Measurements from ENCODE around the gene RPL34.

Gene RPL34

DNA sequence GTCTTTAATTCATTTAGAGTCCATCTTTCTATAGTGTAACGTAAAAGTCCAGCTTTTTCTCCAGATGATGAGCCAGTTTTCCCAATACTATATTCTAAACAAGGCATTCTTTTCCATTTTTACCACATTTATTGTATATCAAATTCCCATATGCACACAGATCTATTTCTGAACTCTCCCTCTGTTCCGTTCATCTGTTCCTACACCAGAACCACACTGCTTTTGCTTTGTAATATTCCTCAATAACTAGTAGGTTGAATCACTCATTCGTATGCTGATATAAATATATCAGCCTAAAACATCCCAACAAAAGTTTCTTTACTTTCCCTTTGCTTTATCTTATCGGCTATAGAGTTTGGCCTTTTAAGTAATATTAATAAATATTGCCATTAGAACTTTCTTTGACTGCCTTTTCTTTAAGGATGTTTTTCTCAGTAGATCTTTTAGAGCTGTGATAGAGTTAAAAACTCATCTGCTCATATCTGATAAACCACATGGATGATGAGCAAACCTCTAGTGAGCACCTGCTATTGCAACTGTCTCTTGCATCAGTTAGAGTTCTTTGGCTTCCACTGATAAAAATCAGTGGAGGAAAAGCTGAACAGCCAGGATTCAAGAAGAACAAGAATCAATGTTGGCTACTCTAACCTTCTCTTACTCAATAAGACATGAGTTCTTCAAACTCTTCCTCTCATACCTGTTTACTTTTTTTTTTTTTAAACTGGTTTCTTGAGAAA, 13.1 kb upstream of the RPL34 start:
- H3K4me3 Mint-ChIP-seq, result no peak overlapping the region
- H3K36me3 Mint-ChIP-seq (ENCODE audit: low read depth), result no peaks in the 10 kb centered on the region
- no peaks in the 10 kb centered on the region for H3K27me3 Mint-ChIP-seq
- H3K4me1 Mint-ChIP-seq (ENCODE audit: low read depth), result no peaks in the 10 kb centered on the region
- intact Hi-C loops (cut with micrococcal nuclease), result no loop called here
- H3K27ac Mint-ChIP-seq, result no peak overlapping the region
- H3K9me3 Mint-ChIP-seq, result no peaks in the 10 kb centered on the region

- Mint-ChIP-seq H3K4me3 (no peak overlapping the region), H3K9me3 (peaks cover 8% of the 10 kb centered on the region), H3K27me3 (no peaks in the 10 kb centered on the region), H3K36me3 (ENCODE audit: low read depth) (peaks cover 5% of the 10 kb centered on the region), H3K27ac (no peak overlapping the region), H3K4me1 (ENCODE audit: low read depth) (no peaks in the 10 kb centered on the region)
- intact Hi-C loops (cut with micrococcal nuclease), result no loop called here
Measured at GRCh38 chr4:108611365-108611764, 9.0 kb upstream of the RPL34 start.

GRCh38 chr4:108612365-108612764, 8.0 kb upstream of the RPL34 start:
- Mint-ChIP-seq H3K9me3 (peaks cover 8% of the 10 kb centered on the region), H3K27me3 (no peaks in the 10 kb centered on the region), H3K4me3 (no peak overlapping the region), H3K27ac (no peak overlapping the region), H3K4me1 (ENCODE audit: low read depth) (no peaks in the 10 kb centered on the region), H3K36me3 (ENCODE audit: low read depth) (peaks cover 5% of the 10 kb centered on the region)
- intact Hi-C loops (cut with micrococcal nuclease), result no loop called here

- Mint-ChIP-seq H3K27me3 (no peaks in the 10 kb centered on the region), H3K4me3 (peak overlapping the region; percentile 91), H3K36me3 (ENCODE audit: low read depth) (peaks cover 38% of the 10 kb centered on the region), H3K27ac (peak overlapping the region; percentile 95), H3K9me3 (peaks cover 8% of the 10 kb centered on the region), H3K4me1 (ENCODE audit: low read depth) (peaks cover 39% of the 10 kb centered on the region)
- intact Hi-C loops (cut with micrococcal nuclease), result loop anchor here (1.0 to 10.0 kb wide), 2 partner anchors 31 to 1195 kb away; partner anchors contain the start of genes GAR1 and OSTC
Measured at GRCh38 chr4:108619372-108620100, 840 bp upstream of the RPL34 start.

- H3K36me3 Mint-ChIP-seq (ENCODE audit: low read depth), result peaks cover 50% of the 10 kb centered on the region
Measured at GRCh38 chr4:108620933-108621905, 843 bp downstream of the RPL34 start.

DNA sequence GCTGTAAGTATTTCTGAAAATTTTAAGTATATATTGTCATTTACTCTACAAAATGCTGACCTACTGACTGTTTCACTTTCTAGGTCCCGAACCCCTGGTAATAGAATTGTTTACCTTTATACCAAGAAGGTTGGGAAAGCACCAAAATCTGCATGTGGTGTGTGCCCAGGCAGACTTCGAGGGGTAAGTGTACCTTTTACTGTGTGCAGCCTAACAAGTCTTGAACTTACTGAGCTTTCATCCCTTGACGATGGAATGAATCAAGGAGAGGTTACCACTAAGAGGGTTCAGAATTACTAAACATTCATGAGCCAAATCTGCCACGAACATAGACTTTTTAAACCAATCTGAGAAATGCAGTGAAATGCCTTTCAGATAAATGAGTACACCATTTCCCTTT, 1.6 kb downstream of the RPL34 start:
- Mint-ChIP-seq H3K4me1 (ENCODE audit: low read depth) (peaks cover 39% of the 10 kb centered on the region), H3K36me3 (ENCODE audit: low read depth) (peaks cover 58% of the 10 kb centered on the region), H3K9me3 (no peaks in the 10 kb centered on the region), H3K4me3 (no peak overlapping the region), H3K27ac (no peak overlapping the region), H3K27me3 (no peaks in the 10 kb centered on the region)
- intact Hi-C loops (cut with micrococcal nuclease), result loop anchor here (10.0 kb wide), 1 partner anchor 1193 kb away; the partner anchor contains the start of gene GAR1

More at GRCh38 chr4:108620933-108621905, 843 bp downstream of the RPL34 start:
- H3K4me3 Mint-ChIP-seq, result peak overlapping the region; percentile 91
- no peaks in the 10 kb centered on the region for H3K27me3 Mint-ChIP-seq
- peak overlapping the region; percentile 95 for H3K27ac Mint-ChIP-seq
- intact Hi-C loops (cut with micrococcal nuclease), result loop anchor here (1.0 to 10.0 kb wide), 2 partner anchors 29 to 1194 kb away; partner anchors contain the start of genes GAR1 and OSTC
- H3K4me1 Mint-ChIP-seq (ENCODE audit: low read depth), result peaks cover 39% of the 10 kb centered on the region
- H3K9me3 Mint-ChIP-seq, result no peaks in the 10 kb centered on the region

DNA sequence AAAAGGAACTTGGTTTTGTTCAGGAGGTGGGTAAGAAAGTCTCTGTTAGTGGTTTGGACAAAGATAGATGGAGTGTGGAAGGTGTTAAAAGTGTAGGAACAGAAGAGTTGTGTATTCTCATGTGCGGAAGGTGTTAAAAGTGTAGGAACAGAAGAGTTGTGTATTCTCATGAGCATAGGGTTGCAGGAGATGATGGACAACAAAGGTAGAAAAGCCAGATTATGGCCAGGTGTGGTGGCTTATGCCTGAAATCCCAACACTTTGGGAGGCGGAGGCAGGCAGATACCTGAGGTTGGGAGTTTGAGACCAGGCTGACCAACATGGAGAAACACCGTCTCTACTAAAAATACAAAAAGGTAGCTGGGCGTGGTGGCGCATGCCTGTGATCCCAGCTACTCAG, 2.5 kb downstream of the RPL34 start:
- H3K36me3 Mint-ChIP-seq (ENCODE audit: low read depth), result peaks cover 62% of the 10 kb centered on the region
- H3K4me3 Mint-ChIP-seq, result no peak overlapping the region
- no peaks in the 10 kb centered on the region for H3K27me3 Mint-ChIP-seq
- intact Hi-C loops (cut with micrococcal nuclease), result loop anchor here (10.0 kb wide), 1 partner anchor 1192 kb away; the partner anchor contains the start of gene GAR1
- H3K27ac Mint-ChIP-seq, result no peak overlapping the region
- H3K9me3 Mint-ChIP-seq, result no peaks in the 10 kb centered on the region
- peaks cover 39% of the 10 kb centered on the region for H3K4me1 Mint-ChIP-seq (ENCODE audit: low read depth)

- Mint-ChIP-seq H3K4me1 (ENCODE audit: low read depth) (peaks cover 32% of the 10 kb centered on the region), H3K36me3 (ENCODE audit: low read depth) (peaks cover 76% of the 10 kb centered on the region), H3K27ac (no peak overlapping the region), H3K27me3 (no peaks in the 10 kb centered on the region), H3K4me3 (no peak overlapping the region), H3K9me3 (no peaks in the 10 kb centered on the region)
- intact Hi-C loops (cut with micrococcal nuclease), result loop anchor here (10.0 kb wide), 1 partner anchor 1190 kb away; the partner anchor contains the start of gene GAR1
Measured at GRCh38 chr4:108624263-108625056, 4.1 kb downstream of the RPL34 start.

GRCh38 chr4:108626056-108626455, 5.7 kb downstream of the RPL34 start:
- Mint-ChIP-seq H3K4me3 (no peak overlapping the region), H3K27ac (no peak overlapping the region), H3K4me1 (ENCODE audit: low read depth) (peaks cover 23% of the 10 kb centered on the region), H3K9me3 (no peaks in the 10 kb centered on the region), H3K27me3 (no peaks in the 10 kb centered on the region), H3K36me3 (ENCODE audit: low read depth) (peaks cover 83% of the 10 kb centered on the region)
- intact Hi-C loops (cut with micrococcal nuclease), result loop anchor here (10.0 kb wide), 1 partner anchor 1189 kb away; the partner anchor contains the start of gene GAR1

DNA sequence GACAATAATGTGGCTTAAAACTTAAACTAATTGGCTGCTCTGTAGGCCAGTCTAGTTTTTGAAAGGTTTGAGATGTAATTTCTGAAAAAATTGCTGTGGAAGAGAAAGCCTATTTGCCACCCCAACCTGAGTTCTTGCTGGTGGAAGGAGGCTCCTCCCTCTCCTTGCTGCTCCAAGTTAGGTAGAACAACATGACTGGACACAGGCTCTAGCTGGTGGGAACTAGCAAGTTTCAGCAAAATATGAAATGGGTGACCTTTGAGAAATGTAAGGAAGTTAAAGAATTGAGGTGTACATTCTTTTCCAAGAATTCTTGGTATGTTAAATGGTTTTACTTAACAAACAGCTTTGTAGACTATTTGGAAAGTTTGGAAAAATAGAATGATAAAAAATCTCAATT, 8.0 kb downstream of the RPL34 start:
- Mint-ChIP-seq H3K4me1 (ENCODE audit: low read depth) (peaks cover 11% of the 10 kb centered on the region), H3K4me3 (no peak overlapping the region), H3K36me3 (ENCODE audit: low read depth) (peaks cover 89% of the 10 kb centered on the region), H3K27me3 (no peaks in the 10 kb centered on the region), H3K9me3 (no peaks in the 10 kb centered on the region), H3K27ac (no peak overlapping the region)
- intact Hi-C loops (cut with micrococcal nuclease), result loop anchor here (10.0 kb wide), 1 partner anchor 1186 kb away; the partner anchor contains the start of gene GAR1

DNA sequence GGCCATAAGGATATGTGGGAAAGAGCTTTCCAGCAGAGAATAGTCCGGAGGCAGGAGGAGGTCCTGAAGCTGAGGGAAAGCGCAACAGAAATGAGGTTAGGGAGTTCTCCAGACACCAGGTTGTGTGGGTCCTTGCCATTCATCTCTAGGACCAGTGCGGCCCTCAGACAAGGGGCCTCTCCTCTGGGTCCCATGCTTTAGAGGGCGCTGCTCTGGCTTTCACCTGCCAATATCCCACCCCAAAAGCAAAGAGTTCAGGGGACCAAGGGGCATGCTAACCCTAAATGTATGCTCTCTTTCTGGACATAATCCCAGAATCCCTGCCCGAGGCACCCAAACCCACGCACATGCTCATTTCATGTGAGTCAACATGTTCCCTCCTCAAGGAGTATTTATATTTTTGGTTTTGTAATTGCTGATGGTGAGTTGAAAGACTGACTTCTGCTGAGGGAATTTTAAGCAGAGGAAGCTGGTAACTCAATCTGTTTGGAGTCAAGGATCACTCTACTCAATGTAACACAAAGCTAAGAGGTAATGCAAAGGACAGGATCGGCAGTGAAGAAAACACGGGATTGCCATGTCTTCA, 14.8 kb downstream of the RPL34 start:
- Mint-ChIP-seq H3K9me3 (no peaks in the 10 kb centered on the region), H3K4me1 (ENCODE audit: low read depth) (no peaks in the 10 kb centered on the region), H3K27me3 (no peaks in the 10 kb centered on the region), H3K36me3 (ENCODE audit: low read depth) (peaks cover 64% of the 10 kb centered on the region), H3K4me3 (no peak overlapping the region), H3K27ac (no peak overlapping the region)
- intact Hi-C loops (cut with micrococcal nuclease), result no loop called here

GRCh38 chr4:108636246-108636645, 15.9 kb downstream of the RPL34 start:
- Mint-ChIP-seq H3K9me3 (no peaks in the 10 kb centered on the region), H3K36me3 (ENCODE audit: low read depth) (peaks cover 54% of the 10 kb centered on the region), H3K27ac (no peak overlapping the region), H3K27me3 (no peaks in the 10 kb centered on the region), H3K4me3 (no peak overlapping the region), H3K4me1 (ENCODE audit: low read depth) (no peaks in the 10 kb centered on the region)
- intact Hi-C loops (cut with micrococcal nuclease), result no loop called here

All from dendritic cell treated with granulocyte-macrophage colony-stimulating factor and Interleukin-4, amounts not matched to agents 40 ng/mL and 50 ng/mL, for 4 days (primary cell).